Coronary artery (tissue), 2 donors: ENCODE measurements around the gene PYHIN1.

Source experiments
- DNase-seq: peaks from one replicate; pipeline ENCODE4 v3.0.0-alpha.2; 2017; ENCODE audit warnings: low spot score
- H3K27ac ChIP-seq, 2 donors: fragments of 200-600 bp; sonication (generic); one replicate each; pipeline ENCODE4 v1.5.1; 2016 to 2019
- H3K4me3 ChIP-seq: fragments of 200-600 bp; sonication (generic); 2 replicates; pipeline ENCODE4 v1.5.1; 2016; ENCODE audit warnings: mild to moderate bottlenecking, moderate library complexity
- CTCF ChIP-seq: fragments of 200-600 bp; sonication (generic); IDR thresholded peaks from one replicate; pipeline ENCODE4 v1.5.1; 2019; ENCODE audit warnings: antibody characterized with exemption

PYHIN1 gene

GRCh38 chr1:158972841-158973240 lies 41.5 kb downstream of the PYHIN1 start:
- H3K4me3 ChIP-seq: no peak overlapping the region
- no peak for DNase-seq
- no peak overlapping the region for H3K27ac ChIP-seq
- TF ChIP-seq CTCF: no peak

GRCh38 chr1:158976219-158976618 lies 44.9 kb downstream of the PYHIN1 start:
- no peak overlapping the region for H3K27ac ChIP-seq
- no peak overlapping the region for H3K4me3 ChIP-seq
- TF ChIP-seq CTCF: no peak
- no peak for DNase-seq

- no peak for TF ChIP-seq CTCF
- no peak overlapping the region for H3K27ac ChIP-seq
- DNase-seq: no peak
- H3K4me3 ChIP-seq: no peak overlapping the region
These were observed 47.4 kb downstream of the PYHIN1 start for GRCh38 chr1:158978730-158979129.

- no peak for TF ChIP-seq CTCF
- no peak overlapping the region for H3K27ac ChIP-seq
- H3K4me3 ChIP-seq: no peak overlapping the region
- no peak for DNase-seq
These were observed 47.9 kb downstream of the PYHIN1 start for GRCh38 chr1:158979229-158979628.

GRCh38 chr1:158983235-158983634 lies 51.9 kb downstream of the PYHIN1 start:
- Histone ChIP-seq H3K27ac (no peak overlapping the region), H3K4me3 (no peak overlapping the region)
- TF ChIP-seq CTCF: no peak
- no peak for DNase-seq

GRCh38 chr1:158984386-158984785 lies 53.0 kb downstream of the PYHIN1 start:
- H3K27ac ChIP-seq: no peak overlapping the region
- TF ChIP-seq CTCF: no peak
- DNase-seq: no peak
- H3K4me3 ChIP-seq: no peak overlapping the region

- no peak for DNase-seq
- H3K4me3 ChIP-seq: no peak overlapping the region
- TF ChIP-seq CTCF: no peak
- H3K27ac ChIP-seq: no peak overlapping the region
These were observed 58.1 kb downstream of the PYHIN1 start for GRCh38 chr1:158989424-158989823.
